WTC11 (cell line): Measurements from ENCODE around the gene RASSF3.

ENCODE experiments used
- ATF3 ChIP-seq: sonication (generic); formaldehyde crosslinking; conservative IDR thresholded peaks from 2 replicates; pipeline ENCODE4 v1.8.1; 2022; ENCODE audit warnings: mild to moderate bottlenecking, missing genetic modification reagents
- CTCF ChIP-seq: fragments of 200-600 bp; IDR thresholded peaks from 2 replicates; pipeline ENCODE4 v1.8.0; 2022; ENCODE audit warnings: antibody characterized with exemption
- ELF4 ChIP-seq: sonication (generic); formaldehyde crosslinking; IDR thresholded peaks from 2 replicates; pipeline ENCODE4 v1.8.1; 2022; ENCODE audit warnings: low read depth, mild to moderate bottlenecking, moderate library complexity, missing genetic modification reagents
- HMGA2 ChIP-seq: fragments of 250-450 bp; sonication (Bioruptor Pico); IDR thresholded peaks from 2 replicates; pipeline ENCODE4 v1.4.0; 2021; ENCODE audit warnings: mild to moderate bottlenecking, moderate library complexity
- MLX ChIP-seq: sonication (generic); formaldehyde crosslinking; IDR thresholded peaks from 2 replicates; pipeline ENCODE4 v1.8.1; 2023; ENCODE audit warnings: mild to moderate bottlenecking, missing genetic modification reagents, moderate library complexity
- ZNF232 ChIP-seq: sonication (generic); formaldehyde crosslinking; IDR thresholded peaks from 2 replicates; pipeline ENCODE4 v1.8.0; 2022; ENCODE audit warnings: mild to moderate bottlenecking, missing genetic modification reagents
- TF ChIP-seq, protein P1 (sequence below): sonication (generic); formaldehyde crosslinking; IDR thresholded peaks from 2 replicates; pipeline ENCODE4 v1.8.1; 2023; ENCODE audit warnings: mild to moderate bottlenecking, missing genetic modification reagents, borderline replicate concordance

DNA sequence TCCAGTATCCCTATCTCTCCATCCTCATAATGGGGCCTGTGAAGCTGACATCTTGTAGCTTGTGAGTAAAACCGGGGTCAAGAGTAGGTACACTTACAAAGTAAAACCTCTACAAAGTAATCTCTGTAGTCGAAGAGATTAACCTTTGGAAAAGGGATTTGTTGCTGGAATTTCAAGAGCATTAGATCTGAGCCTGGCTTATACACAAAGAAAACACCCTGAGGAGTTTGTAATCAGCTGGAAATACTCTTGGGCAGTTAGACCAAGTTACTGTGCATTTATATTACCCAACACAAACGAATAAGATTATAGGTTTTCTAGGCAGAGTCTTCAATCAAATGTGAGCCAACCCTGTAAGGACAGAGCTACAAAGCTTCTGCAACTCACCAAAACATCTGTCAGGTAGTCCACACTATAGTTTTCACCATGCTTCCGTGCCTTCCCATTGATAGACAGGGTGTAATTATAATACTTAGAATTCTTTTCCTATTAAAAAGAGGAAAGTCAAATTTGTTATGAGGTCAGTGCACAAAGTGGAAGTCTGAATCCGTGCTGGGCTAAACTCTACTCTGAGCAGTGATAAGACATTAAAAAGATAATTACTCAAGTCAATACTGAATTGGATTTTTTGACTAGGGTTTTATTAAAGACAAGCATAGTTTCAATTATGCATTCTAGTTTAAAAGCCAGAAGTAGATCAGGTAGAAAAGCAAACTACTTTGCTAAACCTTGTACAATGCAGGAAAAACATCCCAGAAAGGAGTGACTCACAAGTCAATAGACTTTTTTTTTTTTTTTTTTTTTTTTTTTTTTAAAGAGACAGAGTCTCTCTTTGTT, 134.3 kb downstream of the RASSF3 start:
- TF ChIP-seq HMGA2 (CRISPR knock-in tag) (no peak), CTCF (no peak), ATF3 (CRISPR knock-in tag) (no peak), ELF4 (no peak), MLX (no peak), ZNF232 (CRISPR knock-in tag) (no peak)
- TF ChIP-seq, protein P1, sequence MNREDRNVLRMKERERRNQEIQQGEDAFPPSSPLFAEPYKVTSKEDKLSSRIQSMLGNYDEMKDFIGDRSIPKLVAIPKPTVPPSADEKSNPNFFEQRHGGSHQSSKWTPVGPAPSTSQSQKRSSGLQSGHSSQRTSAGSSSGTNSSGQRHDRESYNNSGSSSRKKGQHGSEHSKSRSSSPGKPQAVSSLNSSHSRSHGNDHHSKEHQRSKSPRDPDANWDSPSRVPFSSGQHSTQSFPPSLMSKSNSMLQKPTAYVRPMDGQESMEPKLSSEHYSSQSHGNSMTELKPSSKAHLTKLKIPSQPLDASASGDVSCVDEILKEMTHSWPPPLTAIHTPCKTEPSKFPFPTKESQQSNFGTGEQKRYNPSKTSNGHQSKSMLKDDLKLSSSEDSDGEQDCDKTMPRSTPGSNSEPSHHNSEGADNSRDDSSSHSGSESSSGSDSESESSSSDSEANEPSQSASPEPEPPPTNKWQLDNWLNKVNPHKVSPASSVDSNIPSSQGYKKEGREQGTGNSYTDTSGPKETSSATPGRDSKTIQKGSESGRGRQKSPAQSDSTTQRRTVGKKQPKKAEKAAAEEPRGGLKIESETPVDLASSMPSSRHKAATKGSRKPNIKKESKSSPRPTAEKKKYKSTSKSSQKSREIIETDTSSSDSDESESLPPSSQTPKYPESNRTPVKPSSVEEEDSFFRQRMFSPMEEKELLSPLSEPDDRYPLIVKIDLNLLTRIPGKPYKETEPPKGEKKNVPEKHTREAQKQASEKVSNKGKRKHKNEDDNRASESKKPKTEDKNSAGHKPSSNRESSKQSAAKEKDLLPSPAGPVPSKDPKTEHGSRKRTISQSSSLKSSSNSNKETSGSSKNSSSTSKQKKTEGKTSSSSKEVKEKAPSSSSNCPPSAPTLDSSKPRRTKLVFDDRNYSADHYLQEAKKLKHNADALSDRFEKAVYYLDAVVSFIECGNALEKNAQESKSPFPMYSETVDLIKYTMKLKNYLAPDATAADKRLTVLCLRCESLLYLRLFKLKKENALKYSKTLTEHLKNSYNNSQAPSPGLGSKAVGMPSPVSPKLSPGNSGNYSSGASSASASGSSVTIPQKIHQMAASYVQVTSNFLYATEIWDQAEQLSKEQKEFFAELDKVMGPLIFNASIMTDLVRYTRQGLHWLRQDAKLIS, result no peak
